ENCODE measurements around the gene UBE2I.

- no peak for TF ChIP-seq CTCF (IDR thresholded peaks at IDR 0.05; ENCODE audit: insufficient read depth, low read depth, low read length)
- no peak for TF ChIP-seq EZH2 (IDR thresholded peaks at IDR 0.05; ENCODE audit: insufficient read depth, low read length)
Observed at GRCh38 chr16:1298406-1298805, 11.0 kb upstream of the UBE2I start.
